ENCODE measurements around the gene ACD.

DNA sequence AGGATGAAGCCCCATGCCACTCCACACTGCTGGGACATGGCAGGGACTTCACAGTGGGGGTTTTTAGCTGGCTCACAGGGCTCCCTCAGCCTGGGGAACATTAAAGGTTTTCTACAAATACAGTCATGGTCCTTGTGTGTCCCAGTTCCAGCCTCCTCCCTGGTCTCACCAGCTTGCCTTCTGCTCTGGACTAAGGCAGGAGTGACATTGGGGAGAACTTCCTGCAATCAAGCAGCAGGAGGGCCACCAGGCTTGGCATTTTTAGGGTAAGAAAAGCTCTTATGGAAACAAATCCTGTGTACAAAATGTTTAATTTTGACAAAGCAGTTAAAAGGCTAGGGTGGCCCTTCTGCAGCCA, 2.6 kb upstream of the ACD start:
- TF ChIP-seq YY1 (IDR thresholded peaks at IDR 0.05; ENCODE audit: insufficient read depth, insufficient read length): no peak
- TF ChIP-seq ZNF274 (IDR thresholded peaks at IDR 0.05; ENCODE audit: low read depth, low read length): no peak
- TF ChIP-seq SUZ12 (IDR thresholded peaks at IDR 0.05; ENCODE audit: extremely low read depth, insufficient read depth, insufficient read length): no peak

Data from NT2/D1 (cell line).